Panc1 (cell line): ENCODE results near the gene PPP1R9A. TPM values are rescaled to one million over a fixed set of nuclear protein-coding genes. Genes with fewer than 3 reads are reported as not detected.

Experiments used
- ATAC-seq: fragments of 200-7000 bp; cut with Tn5 transposase; 2 replicates; pipeline ENCODE4 v1.9.1; 2020; ENCODE audit warnings: mild to moderate bottlenecking, moderate library complexity
- BruUV-seq: library from RNA; stranded (reverse); fragments of 400-500 nt; replicated peaks from 2 replicates; lab custom pipeline; 2021; lab: Mats Ljungman, UMichigan
- CTCF ChIA-PET: fragments of 300-600 bp; sonication (Branson Sonifier 250); formaldehyde crosslinking; loops from one replicate; lab custom pipeline; 2022; ENCODE audit warnings: antibody characterized with exemption; lab: Charles Lee
- POLR2A ChIA-PET: fragments of 300-600 bp; sonication (Branson Sonifier 250); formaldehyde crosslinking; loops from one replicate; lab custom pipeline; 2022; ENCODE audit warnings: antibody characterized with exemption; lab: Charles Lee
- DNase-seq: peaks from one replicate; pipeline ENCODE4 v3.0.0-alpha.2; 2010; ENCODE audit warnings: low read depth, low spot score
- H3K27ac ChIP-seq: 2 replicates; pipeline ENCODE4 v1.5.1; 2011; ENCODE audit warnings: mild to moderate bottlenecking, low read length, inconsistent platforms
- H3K27me3 ChIP-seq: fragments of 200-500 bp; sonication (Bioruptor generic); 2 replicates; pipeline ENCODE4 v1.6.0; 2014; ENCODE audit warnings: low read length, inconsistent platforms; ENCODE audit not compliant: control insufficient read depth, insufficient read depth
- H3K36me3 ChIP-seq: fragments of 200-500 bp; sonication (Bioruptor generic); 2 replicates; pipeline ENCODE4 v1.5.1; 2014; ENCODE audit warnings: inconsistent platforms, mild to moderate bottlenecking, low read length, moderate library complexity; ENCODE audit not compliant: control insufficient read depth, insufficient read depth
- H3K4me1 ChIP-seq: 2 replicates; pipeline ENCODE4 v1.5.1; 2011; ENCODE audit warnings: inconsistent platforms, mild to moderate bottlenecking, low read length, moderate library complexity; ENCODE audit not compliant: control insufficient read depth, insufficient read depth
- H3K4me3 ChIP-seq, 2 experiments: 2 replicates each; pipeline ENCODE4 v1.5.1; 2011 to 2012; ENCODE audit warnings: low read depth in 2 of 2, low read length in 2 of 2, mild to moderate bottlenecking in 2 of 2, inconsistent platforms in 1 of 2, moderate library complexity in 1 of 2
- H3K9me3 ChIP-seq: fragments of 200-500 bp; sonication (Bioruptor generic); 2 replicates; pipeline ENCODE4 v1.5.1; 2014; ENCODE audit warnings: low read depth, mild to moderate bottlenecking, inconsistent platforms, low read length, moderate library complexity; ENCODE audit not compliant: control insufficient read depth, insufficient read depth
- POLR2AphosphoS5 ChIP-seq: IDR thresholded peaks from 2 replicates; pipeline ENCODE4 v1.6.1; 2012; ENCODE audit warnings: mild to moderate bottlenecking, low read depth, low read length, moderate library complexity
- SIN3A ChIP-seq: IDR thresholded peaks from 2 replicates; pipeline ENCODE4 v1.6.1; 2012; ENCODE audit warnings: low read depth, mild to moderate bottlenecking, low read length, moderate library complexity, borderline replicate concordance; ENCODE audit not compliant: insufficient read depth
- TCF7L2 ChIP-seq: IDR thresholded peaks from 2 replicates; pipeline ENCODE4 v1.6.1; 2011; ENCODE audit warnings: mild to moderate bottlenecking, low read depth, low read length, inconsistent platforms
- in situ Hi-C: cut with HindIII; loops from 2 replicates; pipeline ENCODE4 v1.10.0; 2016; ENCODE audit warnings: low sequenced_read_pairs, low pct_unique_long_range_greater_than_20kb
- intact Hi-C: fragments of 100-400 bp; cut with micrococcal nuclease; formaldehyde crosslinking; loops from one replicate; pipeline ENCODE4 v1.10.0; 2022; ENCODE audit not compliant: unreplicated experiment
- total RNA-seq: library from RNA; stranded (reverse); gene quantifications from one replicate; pipeline ENCODE4 v1.2.1, GENCODE V29; 2021; ENCODE audit not compliant: unreplicated experiment
- TF ChIP-seq, protein P1 (sequence below), 2 experiments: IDR thresholded peaks; 2 replicates each; pipeline ENCODE4 v1.6.1; 2011 to 2012; ENCODE audit warnings: low read depth in 2 of 2, control low read depth in 1 of 2, low read length in 1 of 2, mild to moderate bottlenecking in 1 of 2, moderate library complexity in 1 of 2; ENCODE audit not compliant: insufficient read depth in 1 of 2
- TF ChIP-seq, protein P2 (sequence below): fragments of 450-650 bp; IDR thresholded peaks from 2 replicates; pipeline ENCODE4 v1.5.1; 2017; ENCODE audit warnings: mild to moderate bottlenecking

The PPP1R9A gene
- total RNA-seq, 1 experiment from 2014 or later: 5.0 TPM

GRCh38 chr7:94882891-94883290 is 24.5 kb upstream of the PPP1R9A start:
- ATAC-seq: no peak
- ChIA-PET CTCF (no interaction called here), POLR2A (no interaction called here)
- H3K36me3 ChIP-seq: no peaks in the 10 kb centered on the region
- no peak for TF ChIP-seq TCF7L2
- TF ChIP-seq SIN3A: no peak
- TF ChIP-seq POLR2AphosphoS5: no peak
- TF ChIP-seq, protein P1, sequence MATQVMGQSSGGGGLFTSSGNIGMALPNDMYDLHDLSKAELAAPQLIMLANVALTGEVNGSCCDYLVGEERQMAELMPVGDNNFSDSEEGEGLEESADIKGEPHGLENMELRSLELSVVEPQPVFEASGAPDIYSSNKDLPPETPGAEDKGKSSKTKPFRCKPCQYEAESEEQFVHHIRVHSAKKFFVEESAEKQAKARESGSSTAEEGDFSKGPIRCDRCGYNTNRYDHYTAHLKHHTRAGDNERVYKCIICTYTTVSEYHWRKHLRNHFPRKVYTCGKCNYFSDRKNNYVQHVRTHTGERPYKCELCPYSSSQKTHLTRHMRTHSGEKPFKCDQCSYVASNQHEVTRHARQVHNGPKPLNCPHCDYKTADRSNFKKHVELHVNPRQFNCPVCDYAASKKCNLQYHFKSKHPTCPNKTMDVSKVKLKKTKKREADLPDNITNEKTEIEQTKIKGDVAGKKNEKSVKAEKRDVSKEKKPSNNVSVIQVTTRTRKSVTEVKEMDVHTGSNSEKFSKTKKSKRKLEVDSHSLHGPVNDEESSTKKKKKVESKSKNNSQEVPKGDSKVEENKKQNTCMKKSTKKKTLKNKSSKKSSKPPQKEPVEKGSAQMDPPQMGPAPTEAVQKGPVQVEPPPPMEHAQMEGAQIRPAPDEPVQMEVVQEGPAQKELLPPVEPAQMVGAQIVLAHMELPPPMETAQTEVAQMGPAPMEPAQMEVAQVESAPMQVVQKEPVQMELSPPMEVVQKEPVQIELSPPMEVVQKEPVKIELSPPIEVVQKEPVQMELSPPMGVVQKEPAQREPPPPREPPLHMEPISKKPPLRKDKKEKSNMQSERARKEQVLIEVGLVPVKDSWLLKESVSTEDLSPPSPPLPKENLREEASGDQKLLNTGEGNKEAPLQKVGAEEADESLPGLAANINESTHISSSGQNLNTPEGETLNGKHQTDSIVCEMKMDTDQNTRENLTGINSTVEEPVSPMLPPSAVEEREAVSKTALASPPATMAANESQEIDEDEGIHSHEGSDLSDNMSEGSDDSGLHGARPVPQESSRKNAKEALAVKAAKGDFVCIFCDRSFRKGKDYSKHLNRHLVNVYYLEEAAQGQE (IDR thresholded peaks at IDR 0.05; ENCODE audit: insufficient read depth in 1 of 2, low read depth in 2 of 2, low read length in 1 of 2): no peak
- TF ChIP-seq, protein P2, sequence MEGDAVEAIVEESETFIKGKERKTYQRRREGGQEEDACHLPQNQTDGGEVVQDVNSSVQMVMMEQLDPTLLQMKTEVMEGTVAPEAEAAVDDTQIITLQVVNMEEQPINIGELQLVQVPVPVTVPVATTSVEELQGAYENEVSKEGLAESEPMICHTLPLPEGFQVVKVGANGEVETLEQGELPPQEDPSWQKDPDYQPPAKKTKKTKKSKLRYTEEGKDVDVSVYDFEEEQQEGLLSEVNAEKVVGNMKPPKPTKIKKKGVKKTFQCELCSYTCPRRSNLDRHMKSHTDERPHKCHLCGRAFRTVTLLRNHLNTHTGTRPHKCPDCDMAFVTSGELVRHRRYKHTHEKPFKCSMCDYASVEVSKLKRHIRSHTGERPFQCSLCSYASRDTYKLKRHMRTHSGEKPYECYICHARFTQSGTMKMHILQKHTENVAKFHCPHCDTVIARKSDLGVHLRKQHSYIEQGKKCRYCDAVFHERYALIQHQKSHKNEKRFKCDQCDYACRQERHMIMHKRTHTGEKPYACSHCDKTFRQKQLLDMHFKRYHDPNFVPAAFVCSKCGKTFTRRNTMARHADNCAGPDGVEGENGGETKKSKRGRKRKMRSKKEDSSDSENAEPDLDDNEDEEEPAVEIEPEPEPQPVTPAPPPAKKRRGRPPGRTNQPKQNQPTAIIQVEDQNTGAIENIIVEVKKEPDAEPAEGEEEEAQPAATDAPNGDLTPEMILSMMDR: no peak
- in situ Hi-C loops (no loop called here), intact Hi-C loops (no loop called here)
- H3K27me3 ChIP-seq: no peaks in the 10 kb centered on the region
- no peak for DNase-seq
- no peaks in the 10 kb centered on the region for H3K4me1 ChIP-seq
- no peak overlapping the region for H3K27ac ChIP-seq
- BruUV-seq: no TSS peak
- H3K9me3 ChIP-seq: no peaks in the 10 kb centered on the region
- no peak overlapping the region for H3K4me3 ChIP-seq

DNA sequence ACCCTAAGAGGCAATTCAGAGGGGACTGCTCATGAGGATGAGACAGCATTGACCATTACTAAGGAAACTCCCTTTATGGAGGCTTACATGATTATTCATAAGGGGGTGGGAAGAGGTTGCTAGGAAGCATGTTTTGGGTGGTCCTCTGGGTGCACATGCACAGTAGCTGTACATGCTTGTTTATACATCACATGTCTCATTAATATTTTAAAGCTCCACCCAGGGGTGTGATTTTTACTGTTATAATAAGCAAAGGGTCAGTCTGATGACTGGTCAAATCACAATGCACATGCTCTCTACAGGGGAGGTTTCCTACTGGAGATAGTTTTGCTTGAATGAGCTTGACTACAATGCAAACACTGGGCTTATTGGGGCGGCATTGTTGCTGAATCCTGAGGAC is 23.8 kb upstream of the PPP1R9A start:
- intact Hi-C loops: no loop called here
- BruUV-seq: no TSS peak

DNA sequence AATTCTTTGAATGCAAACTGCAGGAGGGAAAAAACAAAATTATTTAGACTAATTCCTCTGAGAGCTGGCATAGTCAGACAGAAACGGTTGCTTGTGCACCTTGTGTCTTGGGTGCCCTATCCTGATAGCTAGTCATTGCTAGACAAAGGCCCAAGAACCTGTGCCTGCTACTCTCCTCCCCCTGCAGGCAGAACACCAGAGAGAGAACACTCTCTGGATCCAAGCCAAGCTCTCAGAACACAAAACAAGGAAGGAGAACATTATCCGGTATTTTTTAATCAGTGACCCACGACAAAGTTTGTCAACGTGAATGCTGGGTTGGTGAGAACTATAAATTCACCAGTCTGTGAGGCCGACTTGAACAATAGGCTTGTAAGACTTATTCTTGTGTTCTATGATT is 18.8 kb upstream of the PPP1R9A start:
- no peaks in the 10 kb centered on the region for H3K9me3 ChIP-seq
- no peak overlapping the region for H3K27ac ChIP-seq
- ATAC-seq (no peak), DNase-seq (no peak)
- POLR2A ChIA-PET: interaction anchor here (0.6 kb wide), 1 partner anchor 27 kb away, joined by 3 read pairs; no protein-coding TSS in a partner anchor
- intact Hi-C loops: no loop called here
- in situ Hi-C loops: no loop called here
- no TSS peak for BruUV-seq
- H3K36me3 ChIP-seq: no peaks in the 10 kb centered on the region
- TF ChIP-seq POLR2AphosphoS5: no peak
- TF ChIP-seq, protein P1 (IDR thresholded peaks at IDR 0.05; ENCODE audit: insufficient read depth in 1 of 2, low read depth in 2 of 2, low read length in 1 of 2): no peak
- no peak for TF ChIP-seq SIN3A
- no peak for TF ChIP-seq TCF7L2
- TF ChIP-seq, protein P2: no peak
- CTCF ChIA-PET: no interaction called here
- H3K27me3 ChIP-seq: no peaks in the 10 kb centered on the region
- H3K4me1 ChIP-seq: no peaks in the 10 kb centered on the region
- H3K4me3 ChIP-seq: no peak overlapping the region

More for the DNA sequence above, 23.8 kb upstream of the PPP1R9A start:
- Histone ChIP-seq H3K4me1 (no peaks in the 10 kb centered on the region), H3K4me3 (no peak overlapping the region), H3K27ac (no peak overlapping the region), H3K36me3 (no peaks in the 10 kb centered on the region), H3K27me3 (no peaks in the 10 kb centered on the region), H3K9me3 (no peaks in the 10 kb centered on the region)
- TF ChIP-seq TCF7L2 (no peak), POLR2AphosphoS5 (no peak), SIN3A (no peak)
- in situ Hi-C loops: no loop called here
- ATAC-seq: no peak
- no peak for DNase-seq
- ChIA-PET CTCF (no interaction called here), POLR2A (no interaction called here)
